HEK293 (cell line): ENCODE measurements around the gene PDCL3.

Experiments
- CTCF ChIA-PET: fragments of 350-600 bp; formaldehyde crosslinking; extraction: SDS; loops from one replicate; lab custom pipeline; 2021; ENCODE audit warnings: antibody characterized with exemption; lab: Yijun Ruan, JAX
- POLR2A ChIA-PET: fragments of 300-600 bp; formaldehyde crosslinking; extraction: SDS; loops from one replicate; lab custom pipeline; 2020; ENCODE audit warnings: antibody characterized with exemption, inconsistent platforms; lab: Yijun Ruan, JAX
- H3K27ac ChIP-seq: fragments of 200-500 bp; sonication (Bioruptor generic); 2 replicates; pipeline ENCODE4 v1.5.1; 2014; ENCODE audit warnings: low read depth, low read length, control low read depth, inconsistent platforms; ENCODE audit errors: extremely low read depth
- H3K36me3 ChIP-seq, 2 experiments: fragments of 200-500 bp in 1 of 2; sonication (Bioruptor generic) in 1 of 2; 1 replicate in 1 of 2; 2 replicates in 1 of 2; pipeline ENCODE4 v1.5.1; 2014 to 2017; ENCODE audit warnings: inconsistent platforms in 2 of 2, low read length in 2 of 2; ENCODE audit not compliant: control insufficient read depth in 2 of 2, insufficient read depth in 1 of 2
- H3K4me1 ChIP-seq: fragments of 200-500 bp; sonication (Bioruptor generic); 2 replicates; pipeline ENCODE4 v1.5.1; 2014; ENCODE audit warnings: mild to moderate bottlenecking, low read length, inconsistent platforms; ENCODE audit not compliant: control insufficient read depth, insufficient read depth
- H3K4me3 ChIP-seq: 2 replicates; pipeline ENCODE4 v1.5.1; 2011; ENCODE audit warnings: low read depth, mild to moderate bottlenecking, control low read depth, low read length, moderate library complexity
- H3K9me3 ChIP-seq: fragments of 200-500 bp; sonication (Bioruptor generic); 2 replicates; pipeline ENCODE4 v1.5.1; 2014; ENCODE audit warnings: low read depth, low read length, inconsistent platforms; ENCODE audit not compliant: control insufficient read depth, insufficient read depth
- BCL11A ChIP-seq: fragments of 450-650 bp; formaldehyde crosslinking; IDR thresholded peaks from 2 replicates; pipeline ENCODE4 v1.5.1; 2016; ENCODE audit warnings: low read depth, missing biosample characterization, missing genetic modification characterization
- HOXA7 ChIP-seq: sonication (generic); formaldehyde crosslinking; IDR thresholded peaks from 2 replicates; pipeline ENCODE4 v1.8.1; 2022; ENCODE audit warnings: missing genetic modification reagents, borderline replicate concordance
- PATZ1 ChIP-seq: fragments of 450-650 bp; formaldehyde crosslinking; IDR thresholded peaks from 2 replicates; pipeline ENCODE4 v1.5.1; 2016; ENCODE audit warnings: missing biosample characterization, missing genetic modification characterization
- RBAK ChIP-seq: fragments of 450-650 bp; formaldehyde crosslinking; IDR thresholded peaks from 2 replicates; pipeline ENCODE4 v1.5.1; 2016; ENCODE audit warnings: missing biosample characterization, missing genetic modification characterization
- SCRT2 ChIP-seq: fragments of 450-650 bp; formaldehyde crosslinking; IDR thresholded peaks from 2 replicates; pipeline ENCODE4 v1.5.1; 2016; ENCODE audit warnings: missing biosample characterization, missing genetic modification characterization
- ZEB2 ChIP-seq: fragments of 450-650 bp; formaldehyde crosslinking; IDR thresholded peaks from 2 replicates; pipeline ENCODE4 v1.5.1; 2016; ENCODE audit warnings: missing biosample characterization, missing genetic modification characterization
- ZFP37 ChIP-seq: fragments of 450-650 bp; formaldehyde crosslinking; IDR thresholded peaks from 2 replicates; pipeline ENCODE4 v1.5.1; 2016; ENCODE audit warnings: missing biosample characterization, missing genetic modification characterization
- ZNF23 ChIP-seq: fragments of 450-650 bp; formaldehyde crosslinking; IDR thresholded peaks from 2 replicates; pipeline ENCODE4 v1.5.1; 2016; ENCODE audit warnings: missing biosample characterization, missing genetic modification characterization, borderline replicate concordance
- ZNF280D ChIP-seq: fragments of 450-650 bp; formaldehyde crosslinking; IDR thresholded peaks from 2 replicates; pipeline ENCODE4 v1.5.1; 2016; ENCODE audit warnings: missing biosample characterization, missing genetic modification characterization
- ZNF302 ChIP-seq: fragments of 450-650 bp; formaldehyde crosslinking; IDR thresholded peaks from 2 replicates; pipeline ENCODE4 v1.5.1; 2016; ENCODE audit warnings: missing biosample characterization, missing genetic modification characterization, low read depth
- ZNF37A ChIP-seq: fragments of 450-650 bp; IDR thresholded peaks from 2 replicates; pipeline ENCODE4 v1.5.1; 2018; ENCODE audit warnings: missing biosample characterization, missing genetic modification characterization
- ZNF426 ChIP-seq: fragments of 450-650 bp; formaldehyde crosslinking; IDR thresholded peaks from 2 replicates; pipeline ENCODE4 v1.5.1; 2017; ENCODE audit warnings: missing biosample characterization, missing genetic modification characterization, mild to moderate bottlenecking, inconsistent platforms, moderate library complexity
- ZNF518A ChIP-seq: fragments of 450-650 bp; formaldehyde crosslinking; conservative IDR thresholded peaks from 2 replicates; pipeline ENCODE4 v1.5.1; 2016; ENCODE audit warnings: low read depth, missing biosample characterization, missing genetic modification characterization
- ZNF580 ChIP-seq: fragments of 450-650 bp; formaldehyde crosslinking; IDR thresholded peaks from 2 replicates; pipeline ENCODE4 v1.5.1; 2016; ENCODE audit warnings: missing biosample characterization, missing genetic modification characterization
- ZNF585B ChIP-seq: fragments of 450-650 bp; formaldehyde crosslinking; IDR thresholded peaks from 2 replicates; pipeline ENCODE4 v1.5.1; 2016; ENCODE audit warnings: missing biosample characterization, missing genetic modification characterization
- ZNF670 ChIP-seq: fragments of 450-650 bp; formaldehyde crosslinking; IDR thresholded peaks from 2 replicates; pipeline ENCODE4 v1.5.1; 2016; ENCODE audit warnings: missing biosample characterization, missing genetic modification characterization, low read depth
- ZNF843 ChIP-seq: fragments of 450-650 bp; formaldehyde crosslinking; IDR thresholded peaks from 2 replicates; pipeline ENCODE4 v1.5.1; 2016; ENCODE audit warnings: missing biosample characterization, missing genetic modification characterization
- ZSCAN30 ChIP-seq: fragments of 450-650 bp; IDR thresholded peaks from 2 replicates; pipeline ENCODE4 v1.5.1; 2018; ENCODE audit warnings: missing biosample characterization, mild to moderate bottlenecking, missing genetic modification characterization, moderate library complexity

The PDCL3 gene

GRCh38 chr2:100615471-100615870 lies 52.7 kb downstream of the PDCL3 start (continued):
- no peak for TF ChIP-seq ZNF580 (tag by site-specific recombination)

- H3K9me3 ChIP-seq = no peaks in the 10 kb centered on the region
- no peaks in the 10 kb centered on the region for H3K4me1 ChIP-seq
- CTCF ChIA-PET = interaction anchor here (0.7 to 1.2 kb wide), 2 partner anchors 10 to 56 kb away, joined by 3 to 4 read pairs; no protein-coding TSS in a partner anchor
Observed at GRCh38 chr2:100615886-100616285, 53.1 kb downstream of the PDCL3 start.

More at GRCh38 chr2:100615886-100616285, 53.1 kb downstream of the PDCL3 start:
- no peak for TF ChIP-seq ZNF843 (tag by site-specific recombination)
- no peak for TF ChIP-seq PATZ1 (tag by site-specific recombination)
- no peak for TF ChIP-seq ZEB2
- no peak for TF ChIP-seq RBAK (tag by site-specific recombination)
- TF ChIP-seq ZNF280D = no peak
- TF ChIP-seq ZNF23 (tag by site-specific recombination) = no peak
- no peak for TF ChIP-seq ZNF37A (tag by site-specific recombination)
- no peak for TF ChIP-seq HOXA7
- no peak for TF ChIP-seq ZNF670
- no peak for TF ChIP-seq ZNF518A (tag by site-specific recombination)
- TF ChIP-seq ZFP37 (tag by site-specific recombination) = no peak
- TF ChIP-seq ZNF426 (tag by site-specific recombination) = no peak
- no peak for TF ChIP-seq ZSCAN30 (tag by site-specific recombination)
- no peak for TF ChIP-seq BCL11A (tag by site-specific recombination)
- TF ChIP-seq SCRT2 (tag by site-specific recombination) = no peak
- TF ChIP-seq ZNF585B = no peak
- TF ChIP-seq ZNF302 (tag by site-specific recombination) = no peak
- TF ChIP-seq, all 188 proteins: peak for 0
- POLR2A ChIA-PET = no interaction called here
- H3K27ac ChIP-seq = no peak overlapping the region
- H3K4me3 ChIP-seq = no peak overlapping the region
- H3K36me3 ChIP-seq = no peaks in the 10 kb centered on the region
